Stimulated activated CD4-positive, alpha-beta T cell treated with anti-CD3 and anti-CD28 coated beads, Interleukin-12 subunit alpha, Interleukin-12 subunit beta, amount 100 ng/mL, for 48 hours (primary cell): ENCODE measurements around the gene EDN2.

Experiments used
- DNase-seq, 3 donors: peaks; one replicate each; pipeline ENCODE4 v3.0.0-alpha.2; 2020; ENCODE audit warnings: low read depth in 2 of 3, low spot score in 1 of 3

The EDN2 gene

GRCh38 chr1:41466146-41466545 is 18.3 kb downstream of the EDN2 start:
- DNase-seq = no peak

DNA sequence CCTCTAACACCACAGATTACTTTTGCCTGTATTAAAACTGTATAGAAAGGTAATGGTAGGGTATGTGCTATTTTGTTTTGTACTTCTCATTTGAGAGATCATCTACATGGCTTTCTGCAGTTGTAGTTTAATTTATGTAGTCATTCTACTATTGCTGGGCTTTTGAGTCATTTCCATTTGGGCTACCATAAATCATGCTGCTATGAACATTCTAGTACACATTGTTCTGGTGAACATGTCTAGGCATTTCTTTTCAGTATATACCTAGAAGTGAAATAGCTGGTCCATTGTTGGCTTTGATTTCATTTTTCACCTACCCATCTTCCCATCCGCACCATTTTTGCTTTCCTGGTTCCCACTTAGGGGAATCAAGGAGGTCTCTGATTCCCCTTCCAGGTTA is 18.7 kb downstream of the EDN2 start:
- no peak for DNase-seq

DNA sequence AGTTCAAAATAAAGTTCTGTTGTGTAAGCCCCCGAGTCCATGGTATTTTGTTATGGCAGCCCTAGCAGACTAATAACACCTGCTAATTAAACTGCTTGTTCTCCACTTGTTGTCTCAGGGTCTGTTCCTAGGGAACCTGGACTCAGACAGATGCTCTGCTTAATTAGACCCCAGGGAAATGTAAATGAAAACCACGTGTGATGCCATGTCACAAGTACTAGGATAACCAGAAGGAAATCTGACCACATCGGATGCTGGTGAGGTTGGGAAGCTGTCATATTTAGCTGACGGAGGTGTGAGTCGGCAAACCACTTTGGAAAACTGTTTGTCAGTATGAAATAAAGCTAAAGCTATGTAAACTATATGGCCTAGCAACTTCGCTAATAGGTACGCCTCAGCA is 19.6 kb downstream of the EDN2 start:
- DNase-seq = no peak

GRCh38 chr1:41463516-41463915 is 21.0 kb downstream of the EDN2 start:
- DNase-seq = no peak

GRCh38 chr1:41462680-41463004 is 21.8 kb downstream of the EDN2 start:
- no peak for DNase-seq

DNA sequence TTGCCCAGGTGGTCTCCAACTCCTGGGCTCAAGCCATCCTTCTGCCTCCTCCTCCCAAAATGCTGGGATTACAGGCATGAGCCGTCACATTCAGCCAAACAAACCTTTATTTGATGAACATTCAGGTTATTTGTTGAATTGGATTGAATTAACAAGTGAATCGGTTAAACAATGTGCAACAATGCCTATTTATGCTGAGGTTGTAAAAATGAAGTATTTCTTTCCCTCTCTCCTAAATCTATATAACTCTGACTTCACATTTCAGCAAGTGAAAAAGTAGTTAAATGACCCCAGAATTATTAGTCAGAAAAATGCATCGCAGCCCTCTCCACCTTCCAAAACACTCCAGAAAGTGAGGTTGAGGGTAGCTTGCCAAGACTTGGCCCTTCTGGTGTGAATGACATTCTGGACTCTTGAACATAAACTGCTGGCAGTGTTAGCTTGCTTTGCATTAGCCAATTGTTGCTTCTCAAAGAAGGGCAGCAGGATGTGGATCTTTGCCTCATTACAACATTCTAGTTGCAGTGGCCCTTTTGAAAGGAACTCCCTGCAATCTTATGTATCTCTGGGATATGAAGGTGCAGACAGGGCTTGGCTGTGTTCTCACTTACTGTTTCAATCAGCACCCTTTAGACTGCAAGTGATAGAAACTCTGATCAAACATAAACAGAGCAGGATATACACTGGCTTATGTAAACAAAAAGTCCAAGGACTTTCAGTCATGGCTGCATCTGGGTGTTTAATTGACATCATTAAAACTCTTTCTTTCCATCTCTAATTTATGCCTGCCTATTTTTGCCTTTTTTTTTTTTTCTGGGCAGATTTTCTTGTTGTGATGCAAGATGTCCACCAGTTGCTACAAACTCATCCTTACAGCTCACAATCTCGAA is 22.4 kb downstream of the EDN2 start:
- DNase-seq = no peak

DNA sequence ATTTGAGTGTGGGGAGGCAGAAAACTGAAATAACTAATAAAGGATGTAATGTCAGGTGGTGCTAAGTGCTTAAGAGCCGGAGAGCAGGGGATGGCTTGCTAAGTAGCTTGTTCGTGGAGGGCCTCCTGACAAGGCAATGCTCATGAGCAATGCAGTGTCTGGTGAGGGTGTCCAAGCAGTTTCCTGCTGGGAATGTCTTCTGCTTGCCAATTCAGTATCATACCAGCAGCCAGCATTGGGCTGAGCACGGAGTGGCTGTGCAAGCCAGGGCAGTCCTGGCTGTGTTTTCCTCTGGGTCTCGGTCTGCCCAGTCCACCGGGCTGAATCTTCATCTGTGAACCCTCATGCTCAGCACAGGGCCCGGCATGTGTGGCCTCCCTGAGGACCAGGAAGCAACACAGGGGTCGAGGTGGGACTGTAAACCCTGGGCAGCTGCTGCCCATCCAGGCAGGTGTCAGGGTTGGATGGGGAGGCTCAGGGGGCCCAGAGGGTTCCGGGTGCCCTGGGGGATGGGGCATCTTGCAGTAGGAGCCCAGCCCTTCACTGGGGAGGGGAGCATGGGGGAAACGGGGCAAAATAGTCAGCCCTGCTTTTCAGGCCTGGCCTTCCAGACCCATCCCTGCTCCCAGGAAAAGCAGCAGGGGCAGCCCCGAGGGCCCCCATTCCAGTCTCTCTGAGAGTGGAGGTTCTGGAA is 27.5 kb downstream of the EDN2 start:
- no peak for DNase-seq

DNA sequence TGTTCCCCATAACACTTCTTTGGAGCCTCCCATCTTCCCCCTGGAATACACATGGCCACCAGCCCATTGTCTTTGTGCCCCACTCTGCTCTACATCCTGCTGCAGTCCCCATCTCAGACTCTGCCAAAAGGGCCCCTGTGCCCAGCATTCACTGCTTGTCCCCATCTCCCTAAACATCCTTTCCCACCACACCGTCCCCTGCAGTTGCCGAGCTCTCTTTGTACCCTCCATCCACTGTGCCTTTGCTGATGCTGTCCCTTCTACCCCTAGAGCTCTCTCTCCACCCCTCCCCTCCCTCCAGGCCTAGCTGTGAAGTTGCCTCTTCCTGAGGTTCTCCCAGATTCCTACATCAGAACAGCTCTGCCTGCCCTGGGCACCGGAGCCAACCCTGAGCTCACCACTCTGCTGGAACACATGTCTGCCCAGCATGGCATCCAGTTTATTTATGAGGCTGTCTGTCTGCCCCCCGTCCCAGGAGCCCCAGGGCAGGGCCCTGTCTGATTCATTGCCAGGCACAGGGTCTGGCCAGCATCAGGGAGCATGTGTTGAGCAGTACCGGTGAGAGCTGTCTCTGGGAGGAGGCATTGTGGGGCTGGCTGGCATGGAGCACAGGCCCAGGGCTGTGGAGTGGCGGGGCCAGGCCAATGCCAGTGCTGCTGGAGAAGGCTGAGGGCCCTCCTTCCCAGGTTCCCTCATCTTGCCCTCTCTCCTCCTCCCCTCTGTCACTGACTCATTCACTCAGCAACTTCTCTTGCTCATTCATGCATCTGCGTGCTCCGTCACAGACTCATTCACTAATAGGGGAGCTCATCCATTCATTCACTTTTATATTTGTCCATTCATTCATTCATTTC is 28.8 kb downstream of the EDN2 start:
- DNase-seq = no peak

- no peak for DNase-seq
These were observed 30.1 kb downstream of the EDN2 start for GRCh38 chr1:41454406-41454805.

DNA sequence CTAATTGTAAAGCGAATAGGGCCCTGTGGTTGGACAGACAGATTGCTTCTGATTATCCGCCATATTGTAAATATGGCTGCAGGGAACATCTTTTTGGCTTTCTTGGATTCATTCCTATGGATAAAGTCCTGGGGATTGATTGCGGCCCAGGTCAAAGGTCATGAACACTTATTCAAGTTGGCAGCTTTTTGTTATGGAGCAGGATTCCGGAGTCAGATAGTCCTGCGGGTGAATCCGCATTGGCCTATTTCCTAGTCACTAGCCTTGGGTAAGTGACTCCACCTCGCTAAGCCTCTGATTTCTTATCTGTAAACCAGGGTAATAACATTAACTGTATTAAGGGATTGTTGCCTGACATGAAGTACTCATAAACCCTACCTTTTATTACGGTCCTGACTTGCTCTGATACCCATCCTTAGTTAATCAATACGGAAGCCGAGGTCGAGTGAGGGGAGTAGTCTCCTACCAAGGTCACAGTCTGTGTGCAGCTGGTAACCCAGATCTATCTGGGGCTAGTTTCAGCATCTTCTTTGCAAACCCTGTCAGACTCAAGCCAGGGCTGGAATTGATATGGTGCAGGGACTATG is 31.7 kb downstream of the EDN2 start:
- DNase-seq = no peak

GRCh38 chr1:41450747-41451285 is 33.7 kb downstream of the EDN2 start:
- DNase-seq = no peak

DNA sequence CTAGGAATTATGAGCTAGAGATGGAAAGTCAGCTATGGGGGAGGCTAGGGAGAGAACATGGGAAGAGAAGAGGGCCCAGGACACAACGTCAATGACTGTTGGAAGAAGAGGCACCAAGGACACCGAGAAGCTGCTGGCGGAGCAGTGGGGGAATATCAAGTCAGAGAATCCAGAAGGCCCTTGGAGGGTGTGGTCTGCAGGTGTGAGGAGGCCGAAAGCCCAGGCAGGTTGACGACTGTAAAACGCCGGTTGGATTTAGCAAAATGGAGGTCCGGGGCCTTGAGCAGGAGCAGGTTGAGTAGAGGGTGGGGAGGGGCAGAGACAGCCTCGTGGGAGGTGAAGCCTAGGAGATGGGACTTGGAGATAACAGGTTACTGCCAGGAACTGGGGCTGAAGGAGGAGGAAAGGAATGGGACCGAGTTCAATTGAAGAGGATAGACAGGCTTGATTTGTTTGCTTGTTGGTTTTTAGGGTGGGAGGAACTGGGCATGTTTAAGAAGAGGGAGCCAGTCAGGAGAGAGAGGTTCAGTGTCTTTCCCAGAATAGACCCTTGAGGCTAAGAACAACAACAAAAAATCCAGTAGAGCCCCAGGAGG is 35.1 kb downstream of the EDN2 start:
- DNase-seq = no peak

GRCh38 chr1:41448821-41449220 is 35.7 kb downstream of the EDN2 start:
- no peak for DNase-seq

DNA sequence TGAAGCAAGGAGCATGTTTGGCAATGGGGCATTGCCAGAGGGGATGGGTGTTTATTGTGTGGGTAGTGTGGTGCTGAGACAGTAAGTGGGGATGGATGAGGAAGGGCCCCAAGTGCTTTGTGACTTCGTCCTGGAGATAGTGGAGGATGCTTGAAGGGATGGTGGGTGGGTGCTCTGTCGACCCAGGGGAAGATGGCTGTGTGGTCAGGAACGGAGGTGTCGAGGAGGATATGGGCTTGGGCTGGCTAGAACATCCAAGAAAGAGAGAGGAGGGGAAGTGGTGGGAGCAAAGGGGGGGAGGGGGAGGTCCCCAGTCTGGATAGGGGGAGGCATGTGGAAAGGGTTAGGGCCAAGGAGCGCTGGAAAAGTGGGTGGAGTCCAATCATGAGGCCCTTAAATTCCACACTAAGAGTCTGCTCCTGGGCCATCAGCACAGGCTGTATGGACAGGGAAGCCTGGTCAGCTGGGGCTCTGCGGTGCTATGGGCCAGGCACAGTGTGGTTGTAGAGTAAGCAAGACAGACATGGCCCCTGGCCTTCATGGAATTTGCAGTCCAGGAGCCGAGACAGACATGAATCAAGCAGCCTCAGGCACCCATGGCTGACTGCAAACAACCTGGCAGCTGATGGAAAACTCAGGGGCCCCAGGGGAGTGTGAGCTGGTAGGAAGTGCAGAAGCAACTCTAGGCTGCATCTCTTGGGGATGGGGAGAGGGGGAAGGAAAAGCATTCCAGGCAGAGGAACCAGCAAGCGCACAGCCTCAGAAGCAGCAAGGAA is 36.3 kb downstream of the EDN2 start:
- no peak for DNase-seq

GRCh38 chr1:41446851-41447610 is 37.5 kb downstream of the EDN2 start:
- DNase-seq = no peak

GRCh38 chr1:41444785-41445184 is 39.7 kb downstream of the EDN2 start:
- DNase-seq = no peak

GRCh38 chr1:41444246-41444645 is 40.2 kb downstream of the EDN2 start:
- DNase-seq = peak in 1 of 3 donors; percentile 0

- no peak for DNase-seq
These were observed 41.7 kb downstream of the EDN2 start for GRCh38 chr1:41442697-41443251.
